ENCODE data around the gene CHD6. TPM values are rescaled to one million over a fixed set of nuclear protein-coding genes. Genes with fewer than 3 reads are reported as not detected.

CHD6 gene
- total RNA-seq, 1 experiment from 2014 or later = 51.1 TPM

GRCh38 chr20:41454250-41454649 lies 163.9 kb downstream of the CHD6 start:
- no peak for DNase-seq
- H3K4me1 ChIP-seq (replicated peaks; ENCODE audit: insufficient read depth) = no peaks in the 10 kb centered on the region
- H3F3A ChIP-seq (ENCODE audit: insufficient read depth, low read depth) = no peaks in the 10 kb centered on the region
- no peak overlapping the region for H2AFZ ChIP-seq
- peaks cover 35% of the 10 kb centered on the region for H3K36me3 ChIP-seq (ENCODE audit: low read depth)
- no peaks in the 10 kb centered on the region for H3K9me3 ChIP-seq (ENCODE audit: insufficient read depth, low read depth)
- H3K27me3 ChIP-seq (ENCODE audit: insufficient read depth, low read depth) = no peaks in the 10 kb centered on the region
- no peak for TF ChIP-seq EZH2 (IDR thresholded peaks at IDR 0.05; ENCODE audit: low read depth)
- intact Hi-C loops (cut with micrococcal nuclease; ENCODE audit: unreplicated experiment) = no loop called here
- H3K4me2 ChIP-seq = no peak overlapping the region
- BruUV-seq (replicated peaks) = no TSS peak
- H3K27ac ChIP-seq = no peak overlapping the region
- POLR2A ChIA-PET (ENCODE audit: unreplicated experiment) = no interaction called here
- CTCF ChIA-PET = no interaction called here
- no peaks in the 10 kb centered on the region for H3K79me2 ChIP-seq (ENCODE audit: low read depth)
- H4K20me1 ChIP-seq (ENCODE audit: insufficient read depth) = no peaks in the 10 kb centered on the region; the same call in 1 of the 2 replicates
- H3K4me3 ChIP-seq = no peak overlapping the region
- no peaks in the 10 kb centered on the region for H3K9me2 ChIP-seq (ENCODE audit: insufficient read depth)

- no peak for DNase-seq
- Histone ChIP-seq H3K4me1 (replicated peaks; ENCODE audit: insufficient read depth) (no peaks in the 10 kb centered on the region), H2AFZ (no peak overlapping the region), H3K9me2 (ENCODE audit: insufficient read depth) (no peaks in the 10 kb centered on the region), H4K20me1 (ENCODE audit: insufficient read depth) (no peaks in the 10 kb centered on the region; the same call in 1 of the 2 replicates), H3K4me3 (no peak overlapping the region), H3K27ac (no peak overlapping the region), H3K79me2 (ENCODE audit: low read depth) (no peaks in the 10 kb centered on the region), H3F3A (ENCODE audit: insufficient read depth, low read depth) (no peaks in the 10 kb centered on the region), H3K27me3 (ENCODE audit: insufficient read depth, low read depth) (no peaks in the 10 kb centered on the region), H3K9me3 (ENCODE audit: insufficient read depth, low read depth) (no peaks in the 10 kb centered on the region), H3K4me2 (no peak overlapping the region), H3K36me3 (ENCODE audit: low read depth) (peaks cover 35% of the 10 kb centered on the region)
- POLR2A ChIA-PET (ENCODE audit: unreplicated experiment) = no interaction called here
- CTCF ChIA-PET = no interaction called here
- intact Hi-C loops (cut with micrococcal nuclease; ENCODE audit: unreplicated experiment) = no loop called here
- no peak for TF ChIP-seq EZH2 (IDR thresholded peaks at IDR 0.05; ENCODE audit: low read depth)
- TF ChIP-seq CTCF (conservative IDR thresholded peaks at IDR 0.05) = no peak
- BruUV-seq (replicated peaks) = no TSS peak
Observed at GRCh38 chr20:41453010-41453950, 164.9 kb downstream of the CHD6 start.

GRCh38 chr20:41452226-41452625 lies 166.0 kb downstream of the CHD6 start:
- no peak for TF ChIP-seq CTCF (conservative IDR thresholded peaks at IDR 0.05)
- H3K4me2 ChIP-seq = no peak overlapping the region
- H4K20me1 ChIP-seq (ENCODE audit: insufficient read depth) = no peaks in the 10 kb centered on the region; the same call in 1 of the 2 replicates
- no peak overlapping the region for H3K27ac ChIP-seq
- ChIA-PET POLR2A (ENCODE audit: unreplicated experiment) (no interaction called here), CTCF (no interaction called here)
- H3K36me3 ChIP-seq (ENCODE audit: low read depth) = peaks cover 43% of the 10 kb centered on the region
- intact Hi-C loops (cut with micrococcal nuclease; ENCODE audit: unreplicated experiment) = no loop called here
- no peaks in the 10 kb centered on the region for H3K9me2 ChIP-seq (ENCODE audit: insufficient read depth)
- H3F3A ChIP-seq (ENCODE audit: insufficient read depth, low read depth) = no peaks in the 10 kb centered on the region
- H2AFZ ChIP-seq = no peak overlapping the region
- H3K4me1 ChIP-seq (replicated peaks; ENCODE audit: insufficient read depth) = no peaks in the 10 kb centered on the region
- no peak for DNase-seq
- H3K9me3 ChIP-seq (ENCODE audit: insufficient read depth, low read depth) = no peaks in the 10 kb centered on the region
- BruUV-seq (replicated peaks) = no TSS peak
- H3K27me3 ChIP-seq (ENCODE audit: insufficient read depth, low read depth) = no peaks in the 10 kb centered on the region
- no peak overlapping the region for H3K4me3 ChIP-seq
- H3K79me2 ChIP-seq (ENCODE audit: low read depth) = no peaks in the 10 kb centered on the region

Measured in PC-9 (cell line).